GM20431 (cell line): ENCODE data around the gene FLNC.

Source experiments
- in situ Hi-C: fragments of 300-500 bp; cut with MseI, MboI; formaldehyde crosslinking; loops from one replicate; pipeline ENCODE4 v1.15.0; 2020; ENCODE audit warnings: low sequenced_read_pairs; ENCODE audit not compliant: unreplicated experiment

FLNC gene

GRCh38 chr7:128859232-128860157, 29.3 kb downstream of the FLNC start:
- in situ Hi-C loops = no loop called here

GRCh38 chr7:128860158-128861073, 30.2 kb downstream of the FLNC start:
- in situ Hi-C loops = no loop called here

- in situ Hi-C loops = no loop called here
These were observed 31.9 kb downstream of the FLNC start for GRCh38 chr7:128861957-128862570.

- in situ Hi-C loops = no loop called here
These were observed 32.6 kb downstream of the FLNC start, which contains the start of gene ATP6V1F for GRCh38 chr7:128862571-128863432. Gene ATP6V1F (plus strand): TSS chr7:128862856. CDS start chr7:128862905, 49 bp downstream.

- in situ Hi-C loops = no loop called here
These were observed 33.3 kb downstream of the FLNC start for GRCh38 chr7:128863433-128863989.

GRCh38 chr7:128865303-128865702, 35.1 kb downstream of the FLNC start:
- in situ Hi-C loops = no loop called here

- in situ Hi-C loops = no loop called here
These were observed 36.0 kb downstream of the FLNC start for GRCh38 chr7:128865996-128866877.

GRCh38 chr7:128867241-128867640, 37.0 kb downstream of the FLNC start:
- in situ Hi-C loops = no loop called here

GRCh38 chr7:128867842-128868623, 37.8 kb downstream of the FLNC start:
- in situ Hi-C loops = no loop called here

GRCh38 chr7:128868624-128869137, 38.5 kb downstream of the FLNC start:
- in situ Hi-C loops = no loop called here

- in situ Hi-C loops = no loop called here
These were observed 39.1 kb downstream of the FLNC start for GRCh38 chr7:128869138-128869943.

- in situ Hi-C loops = no loop called here
These were observed 39.7 kb downstream of the FLNC start for GRCh38 chr7:128869944-128870285.

GRCh38 chr7:128871050-128871449, 40.8 kb downstream of the FLNC start:
- in situ Hi-C loops = no loop called here

GRCh38 chr7:128872394-128872824, 42.2 kb downstream of the FLNC start:
- in situ Hi-C loops = no loop called here

GRCh38 chr7:128873234-128873633, 43.0 kb downstream of the FLNC start:
- in situ Hi-C loops = no loop called here
